GM12891 (cell line): ENCODE data around the gene TREML1.

Source experiments
- DNase-seq: peaks from one replicate; pipeline ENCODE4 v3.0.0; 2011; ENCODE audit warnings: low spot score; ENCODE audit not compliant: insufficient read length
- FAIRE-seq: peaks from 2 replicates; lab custom pipeline; 2011; peaks lifted over from hg19 to GRCh38; lab: Jason Lieb, UNC
- PAX5 ChIP-seq: IDR thresholded peaks from 2 replicates; pipeline ENCODE4 v1.6.1; 2011; ENCODE audit warnings: low read length, moderate library complexity, mild to moderate bottlenecking; ENCODE audit not compliant: insufficient read depth, severe bottlenecking
- POLR2A ChIP-seq: IDR thresholded peaks from 2 replicates; pipeline ENCODE4 v1.6.1; 2011; ENCODE audit warnings: low read depth, low read length, control low read depth
- POLR2AphosphoS5 ChIP-seq: IDR thresholded peaks from 2 replicates; pipeline ENCODE4 v1.6.1; 2011; ENCODE audit warnings: low read depth, low read length, control low read depth
- POU2F2 ChIP-seq: IDR thresholded peaks from 2 replicates; pipeline ENCODE4 v1.6.1; 2011; ENCODE audit warnings: low read depth, mild to moderate bottlenecking, control low read depth, low read length, moderate library complexity
- SPI1 ChIP-seq: IDR thresholded peaks from 2 replicates; pipeline ENCODE4 v1.6.1; 2011; ENCODE audit warnings: low read depth, low read length, control low read depth
- TAF1 ChIP-seq: IDR thresholded peaks from 2 replicates; pipeline ENCODE4 v1.6.1; 2011; ENCODE audit warnings: low read depth, low read length, control low read depth

Gene TREML1

GRCh38 chr6:41111017-41111416, 43.1 kb downstream of the TREML1 start:
- no peak for FAIRE-seq
- TF ChIP-seq PAX5 (no peak), POU2F2 (no peak), SPI1 (no peak), POLR2AphosphoS5 (no peak), TAF1 (no peak), POLR2A (no peak)

GRCh38 chr6:41103847-41104246, 50.3 kb downstream of the TREML1 start:
- DNase-seq, result no peak
- FAIRE-seq, result no peak
- TF ChIP-seq POLR2AphosphoS5, result no peak
- no peak for TF ChIP-seq TAF1
- no peak for TF ChIP-seq SPI1
- TF ChIP-seq POLR2A, result no peak
- no peak for TF ChIP-seq POU2F2
- no peak for TF ChIP-seq PAX5

More at GRCh38 chr6:41111017-41111416, 43.1 kb downstream of the TREML1 start:
- no peak for DNase-seq

- no peak for FAIRE-seq
- TF ChIP-seq PAX5, result no peak
- no peak for TF ChIP-seq POU2F2
- no peak for DNase-seq
Observed at GRCh38 chr6:41100871-41101287, 53.3 kb downstream of the TREML1 start.
